ENCODE results near the gene CCDC187. TPM values are rescaled to one million over a fixed set of nuclear protein-coding genes. Genes with fewer than 3 reads are reported as not detected.

Gene CCDC187
- total and polyA plus RNA-seq, 2 of the 13 experiments (the other 11 are each of a cell fraction or from before 2014, with no cell fraction given): 0.03 to 0.13 TPM

DNA sequence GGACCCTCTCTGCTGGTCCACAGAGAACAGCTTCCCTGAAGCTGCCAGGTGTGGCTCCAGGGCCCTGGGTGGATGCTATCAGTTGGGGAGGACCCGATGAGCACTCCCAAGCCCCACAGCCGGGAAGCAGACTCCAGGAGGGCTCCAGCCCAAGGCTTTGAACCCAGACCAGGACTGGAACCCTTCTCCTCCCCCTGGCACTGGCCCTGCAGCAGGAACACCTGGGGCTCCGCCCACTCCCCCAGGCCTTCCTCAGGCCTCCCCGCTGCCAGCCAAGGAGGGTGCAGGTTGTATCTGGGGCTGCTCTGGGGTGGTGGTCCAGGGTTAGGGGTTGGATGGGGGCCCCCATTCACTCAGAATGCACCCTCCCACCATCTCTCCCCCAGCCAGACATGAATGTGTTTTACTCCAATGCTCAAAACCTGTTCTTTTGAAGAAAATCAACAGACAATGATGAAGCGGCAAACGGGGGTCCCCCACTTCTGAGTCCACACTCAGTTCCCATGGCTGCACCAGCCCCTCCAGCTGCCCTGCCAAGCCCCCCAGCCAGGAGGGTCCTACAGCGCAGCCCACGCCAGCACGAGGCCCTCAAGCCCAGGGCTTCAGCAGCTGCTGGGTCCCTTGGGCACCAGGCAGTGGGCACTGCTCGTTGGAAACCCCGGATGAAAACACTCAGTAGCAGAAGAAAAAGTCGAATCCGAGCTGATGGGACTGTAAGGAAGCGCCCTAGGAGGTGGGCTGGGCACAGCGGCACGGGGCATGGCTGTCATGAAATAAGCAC lies 23.2 kb downstream of the CCDC187 start (continued):
- TF ChIP-seq, protein P1, sequence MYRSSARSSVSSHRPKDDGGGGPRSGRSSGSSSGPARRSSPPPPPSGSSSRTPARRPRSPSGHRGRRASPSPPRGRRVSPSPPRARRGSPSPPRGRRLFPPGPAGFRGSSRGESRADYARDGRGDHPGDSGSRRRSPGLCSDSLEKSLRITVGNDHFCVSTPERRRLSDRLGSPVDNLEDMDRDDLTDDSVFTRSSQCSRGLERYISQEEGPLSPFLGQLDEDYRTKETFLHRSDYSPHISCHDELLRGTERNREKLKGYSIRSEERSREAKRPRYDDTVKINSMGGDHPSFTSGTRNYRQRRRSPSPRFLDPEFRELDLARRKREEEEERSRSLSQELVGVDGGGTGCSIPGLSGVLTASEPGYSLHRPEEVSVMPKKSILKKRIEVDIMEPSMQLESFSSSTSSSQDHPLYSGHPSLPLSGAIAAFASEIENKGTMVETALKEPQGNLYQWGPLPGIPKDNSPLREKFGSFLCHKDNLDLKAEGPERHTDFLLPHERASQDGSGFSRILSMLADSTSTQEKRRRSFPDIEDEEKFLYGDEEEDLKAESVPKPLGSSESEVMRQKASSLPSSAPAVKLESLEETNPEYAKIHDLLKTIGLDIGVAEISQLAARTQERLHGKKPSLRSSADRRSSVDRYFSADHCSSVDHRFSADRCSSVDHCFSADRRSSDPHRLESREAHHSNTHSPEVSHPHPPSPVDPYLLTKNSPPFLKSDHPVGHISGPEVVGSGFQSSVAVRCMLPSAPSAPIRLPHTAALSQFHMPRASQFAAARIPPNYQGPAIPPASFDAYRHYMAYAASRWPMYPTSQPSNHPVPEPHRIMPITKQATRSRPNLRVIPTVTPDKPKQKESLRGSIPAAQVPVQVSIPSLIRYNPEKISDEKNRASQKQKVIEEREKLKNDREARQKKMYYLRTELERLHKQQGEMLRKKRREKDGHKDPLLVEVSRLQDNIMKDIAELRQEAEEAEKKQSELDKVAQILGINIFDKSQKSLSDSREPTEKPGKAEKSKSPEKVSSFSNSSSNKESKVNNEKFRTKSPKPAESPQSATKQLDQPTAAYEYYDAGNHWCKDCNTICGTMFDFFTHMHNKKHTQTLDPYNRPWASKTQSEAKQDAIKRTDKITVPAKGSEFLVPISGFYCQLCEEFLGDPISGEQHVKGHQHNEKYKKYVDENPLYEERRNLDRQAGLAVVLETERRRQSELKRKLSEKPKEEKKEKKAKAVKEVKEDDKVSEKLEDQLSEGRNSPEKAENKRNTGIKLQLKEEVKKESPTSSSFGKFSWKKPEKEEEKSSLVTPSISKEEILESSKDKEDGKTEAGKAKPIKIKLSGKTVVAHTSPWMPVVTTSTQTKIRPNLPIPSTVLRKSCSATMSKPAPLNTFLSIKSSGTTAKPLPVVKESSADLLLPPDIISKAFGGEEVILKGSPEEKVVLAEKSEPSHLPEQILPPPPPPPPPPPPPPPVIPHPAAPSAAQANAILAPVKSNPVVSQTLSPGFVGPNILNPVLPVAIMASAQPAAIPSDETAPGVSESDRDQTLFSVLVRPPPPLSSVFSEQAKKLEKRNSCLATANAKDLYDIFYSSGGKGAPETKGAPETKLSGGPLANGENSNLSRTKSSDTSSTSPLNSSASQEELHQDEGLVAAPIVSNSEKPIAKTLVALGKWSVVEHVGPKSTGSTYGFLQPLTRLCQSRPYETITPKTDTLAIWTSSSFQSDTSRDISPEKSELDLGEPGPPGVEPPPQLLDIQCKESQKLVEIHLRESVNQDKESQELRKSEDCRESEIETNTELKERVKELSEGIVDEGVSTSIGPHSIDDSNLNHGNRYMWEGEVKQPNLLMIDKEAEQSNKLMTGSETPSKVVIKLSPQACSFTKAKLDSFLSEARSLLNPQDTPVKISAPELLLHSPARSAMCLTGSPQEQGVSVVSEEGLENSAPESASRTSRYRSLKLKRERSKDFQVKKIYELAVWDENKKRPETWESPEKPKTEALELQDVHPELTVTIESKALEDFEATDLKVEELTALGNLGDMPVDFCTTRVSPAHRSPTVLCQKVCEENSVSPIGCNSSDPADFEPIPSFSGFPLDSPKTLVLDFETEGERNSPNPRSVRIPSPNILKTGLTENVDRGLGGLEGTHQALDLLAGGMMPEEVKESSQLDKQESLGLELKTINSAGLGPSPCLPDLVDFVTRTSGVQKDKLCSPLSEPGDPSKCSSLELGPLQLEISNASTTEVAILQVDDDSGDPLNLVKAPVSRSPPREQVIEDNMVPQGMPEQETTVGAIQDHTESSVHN (CRISPR knock-in tag; IDR thresholded peaks at IDR 0.05): no peak
- TF ChIP-seq, protein P2, sequence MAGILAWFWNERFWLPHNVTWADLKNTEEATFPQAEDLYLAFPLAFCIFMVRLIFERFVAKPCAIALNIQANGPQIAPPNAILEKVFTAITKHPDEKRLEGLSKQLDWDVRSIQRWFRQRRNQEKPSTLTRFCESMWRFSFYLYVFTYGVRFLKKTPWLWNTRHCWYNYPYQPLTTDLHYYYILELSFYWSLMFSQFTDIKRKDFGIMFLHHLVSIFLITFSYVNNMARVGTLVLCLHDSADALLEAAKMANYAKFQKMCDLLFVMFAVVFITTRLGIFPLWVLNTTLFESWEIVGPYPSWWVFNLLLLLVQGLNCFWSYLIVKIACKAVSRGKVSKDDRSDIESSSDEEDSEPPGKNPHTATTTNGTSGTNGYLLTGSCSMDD (CRISPR knock-in tag; IDR thresholded peaks at IDR 0.05): no peak
- TF ChIP-seq ZNF792 (CRISPR knock-in tag; IDR thresholded peaks at IDR 0.05) (no peak), ZNF260 (CRISPR knock-in tag; IDR thresholded peaks at IDR 0.05; ENCODE audit: borderline replicate concordance, low read depth) (no peak), KLF16 (CRISPR knock-in tag; IDR thresholded peaks at IDR 0.05) (no peak), HHEX (CRISPR knock-in tag; IDR thresholded peaks at IDR 0.05) (no peak), ZNF761 (CRISPR knock-in tag; conservative IDR thresholded peaks at IDR 0.05) (no peak), ZNF883 (CRISPR knock-in tag; IDR thresholded peaks at IDR 0.05; ENCODE audit: not compliant biosample characterization) (no peak)
- TF ChIP-seq, protein P3, sequence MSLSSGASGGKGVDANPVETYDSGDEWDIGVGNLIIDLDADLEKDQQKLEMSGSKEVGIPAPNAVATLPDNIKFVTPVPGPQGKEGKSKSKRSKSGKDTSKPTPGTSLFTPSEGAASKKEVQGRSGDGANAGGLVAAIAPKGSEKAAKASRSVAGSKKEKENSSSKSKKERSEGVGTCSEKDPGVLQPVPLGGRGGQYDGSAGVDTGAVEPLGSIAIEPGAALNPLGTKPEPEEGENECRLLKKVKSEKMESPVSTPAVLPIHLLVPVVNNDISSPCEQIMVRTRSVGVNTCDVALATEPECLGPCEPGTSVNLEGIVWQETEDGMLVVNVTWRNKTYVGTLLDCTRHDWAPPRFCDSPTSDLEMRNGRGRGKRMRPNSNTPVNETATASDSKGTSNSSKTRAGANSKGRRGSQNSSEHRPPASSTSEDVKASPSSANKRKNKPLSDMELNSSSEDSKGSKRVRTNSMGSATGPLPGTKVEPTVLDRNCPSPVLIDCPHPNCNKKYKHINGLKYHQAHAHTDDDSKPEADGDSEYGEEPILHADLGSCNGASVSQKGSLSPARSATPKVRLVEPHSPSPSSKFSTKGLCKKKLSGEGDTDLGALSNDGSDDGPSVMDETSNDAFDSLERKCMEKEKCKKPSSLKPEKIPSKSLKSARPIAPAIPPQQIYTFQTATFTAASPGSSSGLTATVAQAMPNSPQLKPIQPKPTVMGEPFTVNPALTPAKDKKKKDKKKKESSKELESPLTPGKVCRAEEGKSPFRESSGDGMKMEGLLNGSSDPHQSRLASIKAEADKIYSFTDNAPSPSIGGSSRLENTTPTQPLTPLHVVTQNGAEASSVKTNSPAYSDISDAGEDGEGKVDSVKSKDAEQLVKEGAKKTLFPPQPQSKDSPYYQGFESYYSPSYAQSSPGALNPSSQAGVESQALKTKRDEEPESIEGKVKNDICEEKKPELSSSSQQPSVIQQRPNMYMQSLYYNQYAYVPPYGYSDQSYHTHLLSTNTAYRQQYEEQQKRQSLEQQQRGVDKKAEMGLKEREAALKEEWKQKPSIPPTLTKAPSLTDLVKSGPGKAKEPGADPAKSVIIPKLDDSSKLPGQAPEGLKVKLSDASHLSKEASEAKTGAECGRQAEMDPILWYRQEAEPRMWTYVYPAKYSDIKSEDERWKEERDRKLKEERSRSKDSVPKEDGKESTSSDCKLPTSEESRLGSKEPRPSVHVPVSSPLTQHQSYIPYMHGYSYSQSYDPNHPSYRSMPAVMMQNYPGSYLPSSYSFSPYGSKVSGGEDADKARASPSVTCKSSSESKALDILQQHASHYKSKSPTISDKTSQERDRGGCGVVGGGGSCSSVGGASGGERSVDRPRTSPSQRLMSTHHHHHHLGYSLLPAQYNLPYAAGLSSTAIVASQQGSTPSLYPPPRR (CRISPR knock-in tag; IDR thresholded peaks at IDR 0.05; ENCODE audit: borderline replicate concordance): no peak
